Lung (tissue), 12 donors: Measurements from ENCODE around the gene NXPH2. TPM values are rescaled to one million over a fixed set of nuclear protein-coding genes. Genes with fewer than 3 reads are reported as not detected.

Experiments used
- ATAC-seq: fragments of 200-7000 bp; cut with Tn5 transposase; one replicate; pipeline ENCODE4 v1.9.1; 2020; ENCODE audit warnings: moderate number of reproducible peaks; ENCODE audit not compliant: insufficient read depth, low FRiP score
- DNase-seq, 3 donors: peaks; one replicate each; pipeline ENCODE4 v3.0.0-alpha.2; 2013 to 2017
- H3K27ac ChIP-seq, 2 donors: one replicate each; pipeline ENCODE4 v1.5.1; 2013; ENCODE audit warnings: mild to moderate bottlenecking in 2 of 2, moderate library complexity in 2 of 2, control low read depth in 1 of 2, inconsistent platforms in 1 of 2, low read depth in 1 of 2, low read length in 1 of 2
- H3K27me3 ChIP-seq, 3 donors: one replicate each; pipeline ENCODE4 v1.5.1; 2013; ENCODE audit warnings: low read length in 2 of 3; ENCODE audit not compliant: control insufficient read depth in 3 of 3, insufficient read depth in 3 of 3
- H3K36me3 ChIP-seq, 4 donors: one replicate each; pipeline ENCODE4 v1.5.1; 2013; ENCODE audit warnings: low read length in 4 of 4, mild to moderate bottlenecking in 1 of 4, moderate library complexity in 1 of 4; ENCODE audit not compliant: control insufficient read depth in 4 of 4, insufficient read depth in 4 of 4
- H3K4me1 ChIP-seq, 5 donors: one replicate each; pipeline ENCODE4 v1.5.1; 2013; ENCODE audit warnings: low read length in 5 of 5, mild to moderate bottlenecking in 2 of 5, moderate library complexity in 1 of 5; ENCODE audit not compliant: control insufficient read depth in 5 of 5, insufficient read depth in 5 of 5
- H3K4me3 ChIP-seq: one replicate; pipeline ENCODE4 v1.5.1; 2013; ENCODE audit warnings: mild to moderate bottlenecking, control low read depth, moderate library complexity
- H3K9ac ChIP-seq, 2 donors: one replicate each; pipeline ENCODE4 v1.5.1; 2013; ENCODE audit warnings: low read length in 2 of 2, control low read depth in 1 of 2; ENCODE audit not compliant: insufficient read depth in 1 of 2
- H3K9me3 ChIP-seq, 4 donors: one replicate each; pipeline ENCODE4 v1.5.1; 2013; ENCODE audit warnings: low read length in 3 of 4, mild to moderate bottlenecking in 1 of 4, moderate library complexity in 1 of 4; ENCODE audit not compliant: control insufficient read depth in 4 of 4, insufficient read depth in 3 of 4
- CTCF ChIP-seq: IDR thresholded peaks from 2 replicates; pipeline ENCODE4 v1.5.1; 2012; ENCODE audit warnings: mild to moderate bottlenecking; ENCODE audit errors: control extremely low read depth, extremely low read depth
- WGBS, 2 donors: extraction: QIAGEN DNeasy Blood & Tissue Kit; methylation state at CpG; one replicate each; pipeline ENCODE4 v1.1.7; 2013; 5-methylcytosine and 5-hydroxymethylcytosine counted together
- polyA plus RNA-seq, 2 donors: library from polyadenylated mRNA; stranded (reverse); fragments of 200-250 nt; gene quantifications; one replicate each; pipeline ENCODE4 v1.2.1, GENCODE V29; 2013
- total RNA-seq, 2 donors: library from RNA; depleted of rRNA in 1 of 2; stranded (reverse); fragments of >200 nt in 1 of 2; gene quantifications; one replicate each; pipeline ENCODE4 v1.2.1, GENCODE V29; 2014 to 2021
- donor health status: control.
- donor health status: control.
- donor health status: Bipolar disorder and iron deficiency.
- donor health status: healthy.
- donor health status: DM: yes; HTN: yes; CAD: no.

Gene NXPH2
- total and polyA plus RNA-seq, 4 donors, result not detected

- Histone ChIP-seq H3K4me3 (no peak overlapping the region), H3K9me3 (no peaks in the 10 kb centered on the region), H3K4me1 (no peaks in the 10 kb centered on the region), H3K27ac (no peak overlapping the region), H3K36me3 (no peaks in the 10 kb centered on the region), H3K27me3 (no peaks in the 10 kb centered on the region), H3K9ac (no peak overlapping the region)
- DNase-seq, result no peak
- no peak for ATAC-seq
- WGBS, 2 donors, result 83 to 84% methylated on average over 2 of the region's 2 CpGs
- TF ChIP-seq CTCF, result no peak
Measured at GRCh38 chr2:138665937-138666336, 114.3 kb downstream of the NXPH2 start.

- Histone ChIP-seq H3K4me1 (no peaks in the 10 kb centered on the region), H3K36me3 (no peaks in the 10 kb centered on the region), H3K4me3 (no peak overlapping the region), H3K9ac (no peak overlapping the region), H3K27me3 (no peaks in the 10 kb centered on the region), H3K9me3 (no peaks in the 10 kb centered on the region), H3K27ac (no peak overlapping the region)
- DNase-seq (no peak), ATAC-seq (no peak)
- TF ChIP-seq CTCF, result no peak
- WGBS, 2 donors, result 86 to 87% methylated on average over 3 of the region's 3 CpGs
Measured at GRCh38 chr2:138658187-138658894, 121.8 kb downstream of the NXPH2 start.

GRCh38 chr2:138654146-138654545 lies 126.0 kb downstream of the NXPH2 start:
- Histone ChIP-seq H3K9ac (no peak overlapping the region), H3K27ac (no peak overlapping the region), H3K4me3 (no peak overlapping the region), H3K27me3 (no peaks in the 10 kb centered on the region), H3K36me3 (no peaks in the 10 kb centered on the region), H3K9me3 (no peaks in the 10 kb centered on the region), H3K4me1 (no peaks in the 10 kb centered on the region)
- TF ChIP-seq CTCF, result no peak
- no peak for ATAC-seq
- no peak for DNase-seq
- 64 to 65% methylated on average over 4 of the region's 4 CpGs for WGBS, 2 donors

- no peak overlapping the region for H3K9ac ChIP-seq
- H3K36me3 ChIP-seq, result no peaks in the 10 kb centered on the region
- H3K4me1 ChIP-seq, result no peaks in the 10 kb centered on the region
- no peak for ATAC-seq
- H3K27ac ChIP-seq, result no peak overlapping the region
- no peak for TF ChIP-seq CTCF
- no peaks in the 10 kb centered on the region for H3K27me3 ChIP-seq
- H3K9me3 ChIP-seq, result no peaks in the 10 kb centered on the region
- DNase-seq, result no peak
- 73 to 87% methylated on average over 5 of the region's 5 CpGs for WGBS, 2 donors
- no peak overlapping the region for H3K4me3 ChIP-seq
Measured at GRCh38 chr2:138652378-138652777, 127.8 kb downstream of the NXPH2 start.
